Osteocyte (in vitro differentiated cells): ENCODE measurements around the gene GRM4. TPM values are rescaled to one million over a fixed set of nuclear protein-coding genes. Genes with fewer than 3 reads are reported as not detected.

Source experiments
- DNase-seq: peaks from one replicate; pipeline ENCODE4 v3.0.0; 2021; ENCODE audit warnings: mixed read lengths; ENCODE audit not compliant: unreplicated experiment; ENCODE audit errors: extremely low spot score
- H3K27ac Mint-ChIP-seq: one replicate; pipeline ENCODE4 v1.8.0; 2021; ENCODE audit warnings: mild to moderate bottlenecking, mixed read lengths; ENCODE audit not compliant: unreplicated experiment
- H3K27me3 Mint-ChIP-seq: one replicate; pipeline ENCODE4 v1.8.0; 2021; ENCODE audit warnings: mixed read lengths; ENCODE audit not compliant: unreplicated experiment
- H3K36me3 Mint-ChIP-seq: one replicate; pipeline ENCODE4 v1.8.0; 2021; ENCODE audit warnings: mixed read lengths; ENCODE audit not compliant: unreplicated experiment
- H3K4me1 Mint-ChIP-seq: one replicate; pipeline ENCODE4 v1.8.0; 2021; ENCODE audit warnings: mixed read lengths; ENCODE audit not compliant: unreplicated experiment
- H3K4me3 Mint-ChIP-seq: one replicate; pipeline ENCODE4 v1.8.0; 2021; ENCODE audit warnings: mild to moderate bottlenecking, moderate library complexity, mixed read lengths; ENCODE audit not compliant: unreplicated experiment
- H3K9me3 Mint-ChIP-seq: one replicate; pipeline ENCODE4 v1.8.0; 2021; ENCODE audit warnings: mixed read lengths; ENCODE audit not compliant: unreplicated experiment
- total RNA-seq: library from RNA; stranded (reverse); gene quantifications from 2 replicates; pipeline ENCODE4 v1.2.1, GENCODE V29; 2021
- TF ChIP-seq, protein P1 (sequence below): fragments of 200-600 bp; sonication (generic); IDR thresholded peaks from 2 replicates; pipeline ENCODE4 v1.5.0; 2021; ENCODE audit warnings: antibody characterized with exemption, mild to moderate bottlenecking, moderate library complexity

GRM4 gene
- total RNA-seq, 1 donor from 2014 or later = 0.40 TPM

DNA sequence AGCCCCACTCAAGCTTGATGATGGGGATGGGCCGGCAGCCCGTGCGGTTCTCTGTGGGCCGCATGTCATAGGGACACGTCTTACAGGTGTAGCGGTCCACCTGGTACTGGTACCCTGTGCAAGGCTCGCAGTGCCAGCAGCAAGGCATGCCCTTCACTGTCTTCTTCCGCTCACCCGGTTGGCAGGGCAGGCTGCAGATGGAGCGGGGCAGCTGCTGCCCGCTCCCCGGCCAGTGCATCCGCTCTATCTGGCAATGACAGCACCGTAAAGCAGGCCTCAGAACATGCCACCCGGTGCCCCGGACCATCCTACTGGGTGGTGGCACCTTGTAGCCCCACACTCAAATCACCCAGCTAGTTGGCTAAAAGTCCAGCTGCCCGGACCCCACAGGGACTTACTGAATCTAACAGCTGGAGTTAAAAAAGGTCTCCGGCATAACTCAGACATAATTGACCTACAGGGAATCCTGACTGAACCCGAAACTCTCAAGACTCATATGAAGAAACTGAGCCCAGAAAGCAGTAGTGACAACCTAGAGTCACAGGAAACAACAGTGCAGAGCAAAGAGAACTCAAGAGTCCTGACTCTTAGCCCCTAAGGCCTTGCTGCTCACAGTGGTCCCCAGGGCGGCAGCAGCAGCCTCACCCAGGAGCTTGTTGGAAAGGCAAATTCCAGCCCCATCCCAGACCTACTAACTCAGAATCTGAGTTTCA, 109.4 kb downstream of the GRM4 start:
- no peaks in the 10 kb centered on the region for H3K9me3 Mint-ChIP-seq
- no peaks in the 10 kb centered on the region for H3K4me1 Mint-ChIP-seq
- no peak overlapping the region for H3K4me3 Mint-ChIP-seq
- no peaks in the 10 kb centered on the region for H3K36me3 Mint-ChIP-seq
- peaks cover 18% of the 10 kb centered on the region for H3K27me3 Mint-ChIP-seq
- H3K27ac Mint-ChIP-seq = no peak overlapping the region
- TF ChIP-seq, protein P1, sequence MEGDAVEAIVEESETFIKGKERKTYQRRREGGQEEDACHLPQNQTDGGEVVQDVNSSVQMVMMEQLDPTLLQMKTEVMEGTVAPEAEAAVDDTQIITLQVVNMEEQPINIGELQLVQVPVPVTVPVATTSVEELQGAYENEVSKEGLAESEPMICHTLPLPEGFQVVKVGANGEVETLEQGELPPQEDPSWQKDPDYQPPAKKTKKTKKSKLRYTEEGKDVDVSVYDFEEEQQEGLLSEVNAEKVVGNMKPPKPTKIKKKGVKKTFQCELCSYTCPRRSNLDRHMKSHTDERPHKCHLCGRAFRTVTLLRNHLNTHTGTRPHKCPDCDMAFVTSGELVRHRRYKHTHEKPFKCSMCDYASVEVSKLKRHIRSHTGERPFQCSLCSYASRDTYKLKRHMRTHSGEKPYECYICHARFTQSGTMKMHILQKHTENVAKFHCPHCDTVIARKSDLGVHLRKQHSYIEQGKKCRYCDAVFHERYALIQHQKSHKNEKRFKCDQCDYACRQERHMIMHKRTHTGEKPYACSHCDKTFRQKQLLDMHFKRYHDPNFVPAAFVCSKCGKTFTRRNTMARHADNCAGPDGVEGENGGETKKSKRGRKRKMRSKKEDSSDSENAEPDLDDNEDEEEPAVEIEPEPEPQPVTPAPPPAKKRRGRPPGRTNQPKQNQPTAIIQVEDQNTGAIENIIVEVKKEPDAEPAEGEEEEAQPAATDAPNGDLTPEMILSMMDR = no peak
- DNase-seq = no peak

DNA sequence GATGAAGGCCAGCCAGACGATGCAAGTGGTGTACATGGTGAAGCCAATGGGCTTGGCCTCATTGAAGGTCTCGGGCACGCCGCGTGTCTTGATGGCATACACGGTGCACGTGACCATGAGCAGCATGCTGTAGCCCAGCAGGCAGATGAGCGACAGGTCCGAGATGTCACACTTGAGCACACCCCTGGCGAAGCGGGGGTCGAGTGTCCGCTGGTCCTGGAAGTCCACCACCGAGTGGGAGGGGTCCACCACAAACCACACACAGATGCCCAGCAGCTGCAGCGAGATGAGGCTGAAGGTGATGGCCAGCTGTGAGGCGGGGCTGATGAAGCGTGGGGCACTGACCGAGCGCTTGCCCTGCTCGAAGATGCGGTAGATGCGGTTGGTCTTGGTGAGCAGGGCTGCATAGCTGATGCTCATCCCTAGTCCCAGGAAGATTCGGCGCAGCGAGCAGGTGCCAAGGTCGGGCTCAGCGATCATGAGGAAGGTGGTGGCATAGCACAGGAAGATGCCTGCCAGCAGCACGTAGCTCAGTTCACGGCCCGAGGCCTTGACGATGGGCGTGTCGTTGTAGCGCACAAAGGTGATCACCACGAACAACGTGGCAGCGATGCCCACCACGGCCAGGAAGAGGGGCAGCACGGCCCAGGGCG, 110.1 kb downstream of the GRM4 start:
- Mint-ChIP-seq H3K4me1 (no peaks in the 10 kb centered on the region), H3K27me3 (peaks cover 18% of the 10 kb centered on the region)
- TF ChIP-seq, protein P1 = no peak

DNA sequence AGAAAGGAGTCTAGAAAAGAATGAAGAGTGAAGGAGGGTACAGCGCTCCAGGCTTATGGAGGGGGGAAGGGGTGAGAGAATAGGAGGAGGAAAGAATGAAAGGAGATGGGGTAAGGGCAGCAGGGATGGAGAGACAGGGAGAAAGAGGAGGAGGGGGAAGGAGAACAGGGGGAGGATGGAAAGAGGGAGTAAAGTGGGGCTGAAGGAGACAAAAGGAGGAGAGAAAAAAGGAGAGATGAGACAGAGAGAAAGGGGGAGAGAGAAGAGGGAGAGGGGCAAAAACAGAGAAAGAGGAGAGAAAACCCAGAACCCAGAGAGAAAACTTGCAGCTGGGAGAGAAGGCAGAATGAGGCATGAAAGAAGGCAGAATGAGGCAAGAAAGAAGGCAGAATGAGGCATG, 110.7 kb downstream of the GRM4 start:
- Mint-ChIP-seq H3K27me3 (peaks cover 18% of the 10 kb centered on the region), H3K36me3 (no peaks in the 10 kb centered on the region), H3K4me1 (no peaks in the 10 kb centered on the region), H3K4me3 (no peak overlapping the region), H3K27ac (no peak overlapping the region), H3K9me3 (no peaks in the 10 kb centered on the region)
- TF ChIP-seq, protein P1 = no peak
- DNase-seq = no peak

More for the DNA sequence above, 110.1 kb downstream of the GRM4 start:
- no peak for DNase-seq
- Mint-ChIP-seq H3K4me3 (no peak overlapping the region), H3K9me3 (no peaks in the 10 kb centered on the region), H3K36me3 (no peaks in the 10 kb centered on the region), H3K27ac (no peak overlapping the region)

DNA sequence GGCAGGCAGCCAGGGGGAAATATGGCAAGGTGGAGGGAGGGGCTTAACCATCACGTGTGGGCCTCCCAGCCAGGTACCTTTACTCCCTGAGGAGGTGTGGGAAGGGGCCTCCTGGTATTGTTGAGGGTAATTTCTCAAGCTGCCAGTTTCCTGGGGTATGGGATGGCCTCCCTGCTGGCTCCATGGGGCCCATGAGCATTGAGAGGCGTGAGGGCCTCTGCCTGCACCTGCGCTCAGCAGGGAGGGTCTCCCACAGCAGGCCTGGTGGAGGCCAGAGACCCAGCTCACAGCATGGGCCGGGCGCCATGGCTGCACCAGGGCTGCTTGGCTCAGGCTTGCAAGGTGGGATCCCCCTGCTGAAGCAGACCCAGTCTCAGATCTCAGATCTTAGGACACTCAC, 113.0 kb downstream of the GRM4 start:
- H3K9me3 Mint-ChIP-seq = no peaks in the 10 kb centered on the region
- no peak overlapping the region for H3K27ac Mint-ChIP-seq
- TF ChIP-seq, protein P1 = no peak

DNA sequence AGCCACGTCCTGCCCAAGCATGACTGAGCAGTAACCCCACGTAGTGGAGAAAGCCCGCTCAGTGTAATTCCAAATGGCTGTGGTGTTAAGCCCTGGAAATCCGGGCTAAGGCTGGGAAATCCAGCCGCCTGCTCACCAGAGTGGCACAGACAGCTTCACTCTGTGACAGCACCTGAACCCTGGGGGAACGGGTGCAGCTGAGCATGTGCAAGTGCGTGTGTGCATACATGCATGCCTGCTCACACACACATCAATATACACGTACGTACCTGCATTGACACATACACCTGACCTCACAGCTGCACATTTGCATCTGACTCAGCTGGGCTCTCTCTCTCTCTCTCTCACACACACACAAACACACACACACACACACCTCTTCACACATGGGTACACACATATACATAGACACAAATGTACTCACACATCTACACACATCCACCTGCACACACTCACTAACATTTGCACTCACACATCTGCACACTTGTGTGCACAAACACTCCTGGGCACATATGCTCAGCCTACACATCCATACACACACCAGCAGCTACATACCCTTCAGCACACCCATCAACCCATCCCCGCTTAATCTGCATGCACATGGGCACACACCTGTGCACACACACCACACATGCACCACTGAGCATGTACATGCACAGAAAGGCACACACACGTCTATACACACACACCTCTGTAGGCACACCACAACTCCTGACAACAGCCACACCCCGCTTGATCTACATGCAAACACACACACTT, 114.1 kb downstream of the GRM4 start:
- Mint-ChIP-seq H3K27ac (no peak overlapping the region), H3K36me3 (no peaks in the 10 kb centered on the region), H3K9me3 (no peaks in the 10 kb centered on the region), H3K4me1 (no peaks in the 10 kb centered on the region), H3K27me3 (peaks cover 15% of the 10 kb centered on the region), H3K4me3 (no peak overlapping the region)
- DNase-seq = no peak
- TF ChIP-seq, protein P1 = no peak

More for the DNA sequence above, 113.0 kb downstream of the GRM4 start:
- DNase-seq = no peak
- Mint-ChIP-seq H3K4me3 (no peak overlapping the region), H3K36me3 (no peaks in the 10 kb centered on the region), H3K4me1 (no peaks in the 10 kb centered on the region), H3K27me3 (peaks cover 18% of the 10 kb centered on the region)
